Measurements from ENCODE around the gene TUBD1.
"Not testable (repeated sequence)": the region's sequence is repeated elsewhere in the genome, so short reads cannot be mapped to it uniquely, and the experiment has no call there.

TUBD1 gene

GRCh38 chr17:59877965-59878364, 14.8 kb downstream of the TUBD1 start:
- H3F3A ChIP-seq (ENCODE audit: insufficient read depth), result no peaks in the 10 kb centered on the region
- no peak overlapping the region for H3K9ac ChIP-seq (ENCODE audit: low read length)
- no peak overlapping the region for H3K4me2 ChIP-seq (ENCODE audit: low read depth, low read length, poor library complexity, severe bottlenecking)
- H3K79me2 ChIP-seq (ENCODE audit: insufficient read depth, low read length), result no peaks in the 10 kb centered on the region
- no peaks in the 10 kb centered on the region for H4K20me1 ChIP-seq (ENCODE audit: low read depth, low read length)
- H3K9me2 ChIP-seq (replicated peaks; ENCODE audit: insufficient read depth, low read length), result no peaks in the 10 kb centered on the region
- no peak overlapping the region for H3K4me3 ChIP-seq (ENCODE audit: insufficient read depth, low read length, poor library complexity, severe bottlenecking)
- H3K9me3 ChIP-seq (ENCODE audit: insufficient read depth, low read length), result no peaks in the 10 kb centered on the region
- no peak overlapping the region for H3K27ac ChIP-seq (ENCODE audit: low read depth, low read length)
- no peaks in the 10 kb centered on the region for H3K27me3 ChIP-seq (ENCODE audit: low read length)
- TF ChIP-seq EZH2phosphoT487 (conservative IDR thresholded peaks at IDR 0.05; ENCODE audit: low read length), result no peak
- TF ChIP-seq, protein P1, sequence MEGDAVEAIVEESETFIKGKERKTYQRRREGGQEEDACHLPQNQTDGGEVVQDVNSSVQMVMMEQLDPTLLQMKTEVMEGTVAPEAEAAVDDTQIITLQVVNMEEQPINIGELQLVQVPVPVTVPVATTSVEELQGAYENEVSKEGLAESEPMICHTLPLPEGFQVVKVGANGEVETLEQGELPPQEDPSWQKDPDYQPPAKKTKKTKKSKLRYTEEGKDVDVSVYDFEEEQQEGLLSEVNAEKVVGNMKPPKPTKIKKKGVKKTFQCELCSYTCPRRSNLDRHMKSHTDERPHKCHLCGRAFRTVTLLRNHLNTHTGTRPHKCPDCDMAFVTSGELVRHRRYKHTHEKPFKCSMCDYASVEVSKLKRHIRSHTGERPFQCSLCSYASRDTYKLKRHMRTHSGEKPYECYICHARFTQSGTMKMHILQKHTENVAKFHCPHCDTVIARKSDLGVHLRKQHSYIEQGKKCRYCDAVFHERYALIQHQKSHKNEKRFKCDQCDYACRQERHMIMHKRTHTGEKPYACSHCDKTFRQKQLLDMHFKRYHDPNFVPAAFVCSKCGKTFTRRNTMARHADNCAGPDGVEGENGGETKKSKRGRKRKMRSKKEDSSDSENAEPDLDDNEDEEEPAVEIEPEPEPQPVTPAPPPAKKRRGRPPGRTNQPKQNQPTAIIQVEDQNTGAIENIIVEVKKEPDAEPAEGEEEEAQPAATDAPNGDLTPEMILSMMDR (IDR thresholded peaks at IDR 0.05; ENCODE audit: insufficient read depth, low read length, poor library complexity, severe bottlenecking), result no peak
- H3K36me3 ChIP-seq (ENCODE audit: low read length), result 0 out of 2 replicates have a peak, but pooled peaks cover 2% of the 10 kb centered on the region
- no peak overlapping the region for H2AFZ ChIP-seq (ENCODE audit: low read depth, low read length, severe bottlenecking)

DNA sequence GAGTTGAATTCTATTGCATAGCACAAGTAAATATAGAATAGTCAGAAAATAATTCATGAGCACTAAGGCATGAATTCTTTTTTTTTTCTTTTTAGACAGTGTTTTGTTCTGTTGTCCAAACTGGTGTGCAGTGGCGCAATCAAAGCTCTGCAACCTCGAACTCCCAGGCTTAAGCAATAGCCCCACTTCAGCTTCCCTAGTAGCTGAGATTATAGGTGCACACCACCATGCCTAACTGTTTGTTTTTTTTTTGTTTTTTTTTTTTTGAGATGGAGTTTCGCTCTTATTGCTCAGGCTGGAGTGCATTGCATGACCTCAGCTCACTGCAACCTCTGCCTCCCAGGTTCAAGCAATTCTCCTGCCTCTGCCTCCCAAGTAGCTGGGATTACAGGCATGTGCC, 16.6 kb downstream of the TUBD1 start:
- H3K36me3 ChIP-seq (ENCODE audit: low read length), result 0 out of 2 replicates have a peak, but pooled peaks cover 2% of the 10 kb centered on the region
- no peak overlapping the region for H3K4me3 ChIP-seq (ENCODE audit: insufficient read depth, low read length, poor library complexity, severe bottlenecking)
- no peak overlapping the region for H3K4me2 ChIP-seq (ENCODE audit: low read depth, low read length, poor library complexity, severe bottlenecking)
- no peaks in the 10 kb centered on the region for H3K27me3 ChIP-seq (ENCODE audit: low read length)
- H4K20me1 ChIP-seq (ENCODE audit: low read depth, low read length), result no peaks in the 10 kb centered on the region
- TF ChIP-seq, protein P1 (IDR thresholded peaks at IDR 0.05; ENCODE audit: insufficient read depth, low read length, poor library complexity, severe bottlenecking), result no peak
- TF ChIP-seq EZH2phosphoT487 (conservative IDR thresholded peaks at IDR 0.05; ENCODE audit: low read length), result no peak
- no peak overlapping the region for H3K9ac ChIP-seq (ENCODE audit: low read length)
- H3K9me2 ChIP-seq (replicated peaks; ENCODE audit: insufficient read depth, low read length), result no peaks in the 10 kb centered on the region
- no peaks in the 10 kb centered on the region for H3F3A ChIP-seq (ENCODE audit: insufficient read depth)
- H3K79me2 ChIP-seq (ENCODE audit: insufficient read depth, low read length), result no peaks in the 10 kb centered on the region
- no peak overlapping the region for H2AFZ ChIP-seq (ENCODE audit: low read depth, low read length, severe bottlenecking)
- H3K27ac ChIP-seq (ENCODE audit: low read depth, low read length), result no peak overlapping the region
- H3K9me3 ChIP-seq (ENCODE audit: insufficient read depth, low read length), result no peaks in the 10 kb centered on the region

GRCh38 chr17:59874376-59874775, 18.4 kb downstream of the TUBD1 start:
- Histone ChIP-seq H3K4me3 (ENCODE audit: insufficient read depth, low read length, poor library complexity, severe bottlenecking) (no peak overlapping the region), H3K9ac (ENCODE audit: low read length) (no peak overlapping the region), H3K27me3 (ENCODE audit: low read length) (no peaks in the 10 kb centered on the region), H3K27ac (ENCODE audit: low read depth, low read length) (no peak overlapping the region), H3K9me2 (replicated peaks; ENCODE audit: insufficient read depth, low read length) (no peaks in the 10 kb centered on the region), H3F3A (ENCODE audit: insufficient read depth) (no peaks in the 10 kb centered on the region), H3K79me2 (ENCODE audit: insufficient read depth, low read length) (no peaks in the 10 kb centered on the region), H3K36me3 (ENCODE audit: low read length) (0 out of 2 replicates have a peak, but pooled peaks cover 2% of the 10 kb centered on the region), H3K4me2 (ENCODE audit: low read depth, low read length, poor library complexity, severe bottlenecking) (no peak overlapping the region), H4K20me1 (ENCODE audit: low read depth, low read length) (no peaks in the 10 kb centered on the region), H2AFZ (ENCODE audit: low read depth, low read length, severe bottlenecking) (no peak overlapping the region), H3K9me3 (ENCODE audit: insufficient read depth, low read length) (no peaks in the 10 kb centered on the region)
- no peak for TF ChIP-seq EZH2phosphoT487 (conservative IDR thresholded peaks at IDR 0.05; ENCODE audit: low read length)
- TF ChIP-seq, protein P1 (IDR thresholded peaks at IDR 0.05; ENCODE audit: insufficient read depth, low read length, poor library complexity, severe bottlenecking), result no peak

DNA sequence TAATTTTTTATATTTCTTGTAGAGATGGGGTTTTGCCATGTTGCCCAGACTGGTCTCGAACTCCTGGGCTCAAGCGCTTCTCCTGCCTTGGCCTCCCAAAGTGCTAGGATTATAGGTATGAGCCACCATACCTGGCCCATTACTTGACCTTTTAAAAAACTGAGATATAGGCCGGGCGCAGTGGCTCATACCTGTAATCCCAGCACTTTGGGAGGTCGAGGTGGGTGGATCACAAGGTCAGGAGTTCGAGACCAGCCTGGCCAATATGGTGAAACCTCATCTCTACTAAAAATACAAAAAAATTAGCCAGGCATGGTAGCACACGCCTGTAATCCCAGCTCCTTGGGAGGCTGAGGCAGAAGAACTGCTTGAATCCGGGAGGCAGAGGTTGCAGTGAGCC, 19.3 kb downstream of the TUBD1 start:
- not testable (repeated sequence) for H3K4me3 ChIP-seq (ENCODE audit: insufficient read depth, low read length, poor library complexity, severe bottlenecking); H3K9ac ChIP-seq (ENCODE audit: low read length); H2AFZ ChIP-seq (ENCODE audit: low read depth, low read length, severe bottlenecking); H3K27ac ChIP-seq (ENCODE audit: low read depth, low read length); H3K36me3 ChIP-seq (ENCODE audit: low read length); H3K79me2 ChIP-seq (ENCODE audit: insufficient read depth, low read length); H3F3A ChIP-seq (ENCODE audit: insufficient read depth); H3K27me3 ChIP-seq (ENCODE audit: low read length); H3K9me2 ChIP-seq (replicated peaks; ENCODE audit: insufficient read depth, low read length); H3K4me2 ChIP-seq (ENCODE audit: low read depth, low read length, poor library complexity, severe bottlenecking); H4K20me1 ChIP-seq (ENCODE audit: low read depth, low read length); H3K9me3 ChIP-seq (ENCODE audit: insufficient read depth, low read length)
